CMK (cell line): ENCODE data around the gene KLHL14.

ENCODE experiments used
- DNase-seq: peaks from one replicate; pipeline ENCODE4 v3.0.0-alpha.2; 2010; ENCODE audit warnings: low read depth

The KLHL14 gene

GRCh38 chr18:32770666-32771168 is 2.1 kb downstream of the KLHL14 start:
- no peak for DNase-seq

GRCh38 chr18:32770054-32770665 is 2.7 kb downstream of the KLHL14 start:
- no peak for DNase-seq

GRCh38 chr18:32769586-32770053 is 3.2 kb downstream of the KLHL14 start:
- no peak for DNase-seq

- no peak for DNase-seq
Measured at GRCh38 chr18:32769071-32769585, 3.7 kb downstream of the KLHL14 start.

- no peak for DNase-seq
Measured at GRCh38 chr18:32767400-32767799, 5.4 kb downstream of the KLHL14 start.

- DNase-seq = no peak
Measured at GRCh38 chr18:32764611-32765244, 8.1 kb downstream of the KLHL14 start.

- peak; percentile 25 for DNase-seq
Measured at GRCh38 chr18:32763293-32763692, 9.5 kb downstream of the KLHL14 start.

- DNase-seq = no peak
Measured at GRCh38 chr18:32761231-32761630, 11.6 kb downstream of the KLHL14 start.

- no peak for DNase-seq
Measured at GRCh38 chr18:32760391-32760790, 12.4 kb downstream of the KLHL14 start.

GRCh38 chr18:32759611-32760167 is 13.1 kb downstream of the KLHL14 start:
- no peak for DNase-seq

GRCh38 chr18:32754508-32755263 is 18.1 kb downstream of the KLHL14 start:
- no peak for DNase-seq

- no peak for DNase-seq
Measured at GRCh38 chr18:32753656-32754260, 19.1 kb downstream of the KLHL14 start.

GRCh38 chr18:32750328-32750727 is 22.5 kb downstream of the KLHL14 start:
- DNase-seq = no peak

GRCh38 chr18:32749809-32750208 is 23.0 kb downstream of the KLHL14 start:
- DNase-seq = no peak

- DNase-seq = no peak
Measured at GRCh38 chr18:32742579-32742978, 30.2 kb downstream of the KLHL14 start.

GRCh38 chr18:32735781-32736180 is 37.0 kb downstream of the KLHL14 start:
- DNase-seq = no peak

- DNase-seq = no peak
Measured at GRCh38 chr18:32734442-32734841, 38.4 kb downstream of the KLHL14 start.

- no peak for DNase-seq
Measured at GRCh38 chr18:32732165-32732564, 40.7 kb downstream of the KLHL14 start.

GRCh38 chr18:32730620-32731091 is 42.2 kb downstream of the KLHL14 start:
- DNase-seq = no peak

GRCh38 chr18:32730068-32730467 is 42.8 kb downstream of the KLHL14 start:
- no peak for DNase-seq

GRCh38 chr18:32724071-32724749 is 48.6 kb downstream of the KLHL14 start:
- no peak for DNase-seq
